HEK293 (cell line): ENCODE data around the gene HSPA4.

ENCODE experiments used
- CTCF ChIA-PET: fragments of 350-600 bp; formaldehyde crosslinking; extraction: SDS; loops from one replicate; lab custom pipeline; 2021; ENCODE audit warnings: antibody characterized with exemption; lab: Yijun Ruan, JAX
- POLR2A ChIA-PET: fragments of 300-600 bp; formaldehyde crosslinking; extraction: SDS; loops from one replicate; lab custom pipeline; 2020; ENCODE audit warnings: antibody characterized with exemption, inconsistent platforms; lab: Yijun Ruan, JAX
- H3K27ac ChIP-seq: fragments of 200-500 bp; sonication (Bioruptor generic); 2 replicates; pipeline ENCODE4 v1.5.1; 2014; ENCODE audit warnings: low read depth, low read length, control low read depth, inconsistent platforms; ENCODE audit errors: extremely low read depth
- H3K36me3 ChIP-seq, 2 experiments: fragments of 200-500 bp in 1 of 2; sonication (Bioruptor generic) in 1 of 2; 1 replicate in 1 of 2; 2 replicates in 1 of 2; pipeline ENCODE4 v1.5.1; 2014 to 2017; ENCODE audit warnings: inconsistent platforms in 2 of 2, low read length in 2 of 2; ENCODE audit not compliant: control insufficient read depth in 2 of 2, insufficient read depth in 1 of 2
- H3K4me1 ChIP-seq: fragments of 200-500 bp; sonication (Bioruptor generic); 2 replicates; pipeline ENCODE4 v1.5.1; 2014; ENCODE audit warnings: mild to moderate bottlenecking, low read length, inconsistent platforms; ENCODE audit not compliant: control insufficient read depth, insufficient read depth
- H3K4me3 ChIP-seq: 2 replicates; pipeline ENCODE4 v1.5.1; 2011; ENCODE audit warnings: low read depth, mild to moderate bottlenecking, control low read depth, low read length, moderate library complexity
- H3K9me3 ChIP-seq: fragments of 200-500 bp; sonication (Bioruptor generic); 2 replicates; pipeline ENCODE4 v1.5.1; 2014; ENCODE audit warnings: low read depth, low read length, inconsistent platforms; ENCODE audit not compliant: control insufficient read depth, insufficient read depth
- HOXD13 ChIP-seq: sonication (generic); formaldehyde crosslinking; IDR thresholded peaks from 2 replicates; pipeline ENCODE4 v1.8.0; 2022; ENCODE audit warnings: missing genetic modification reagents, borderline replicate concordance
- ZFHX2 ChIP-seq: fragments of 450-650 bp; formaldehyde crosslinking; conservative IDR thresholded peaks from 2 replicates; pipeline ENCODE4 v1.5.1; 2016; ENCODE audit warnings: missing biosample characterization, missing genetic modification characterization
- ZFP3 ChIP-seq: fragments of 450-650 bp; formaldehyde crosslinking; IDR thresholded peaks from 2 replicates; pipeline ENCODE4 v1.5.1; 2016; ENCODE audit warnings: low read depth, missing biosample characterization, missing genetic modification characterization
- ZNF121 ChIP-seq: fragments of 450-650 bp; formaldehyde crosslinking; IDR thresholded peaks from 2 replicates; pipeline ENCODE4 v1.5.1; 2016; ENCODE audit warnings: missing biosample characterization, missing genetic modification characterization
- ZNF155 ChIP-seq: fragments of 450-650 bp; formaldehyde crosslinking; IDR thresholded peaks from 2 replicates; pipeline ENCODE4 v1.5.1; 2016; ENCODE audit warnings: missing biosample characterization, missing genetic modification characterization
- ZNF223 ChIP-seq: fragments of 450-650 bp; formaldehyde crosslinking; IDR thresholded peaks from 2 replicates; pipeline ENCODE4 v1.5.1; 2016; ENCODE audit warnings: missing biosample characterization, missing genetic modification characterization
- ZNF23 ChIP-seq: fragments of 450-650 bp; formaldehyde crosslinking; IDR thresholded peaks from 2 replicates; pipeline ENCODE4 v1.5.1; 2016; ENCODE audit warnings: missing biosample characterization, missing genetic modification characterization, borderline replicate concordance
- ZNF48 ChIP-seq: fragments of 450-650 bp; formaldehyde crosslinking; IDR thresholded peaks from 2 replicates; pipeline ENCODE4 v1.5.1; 2016; ENCODE audit warnings: missing biosample characterization, missing genetic modification characterization
- ZNF514 ChIP-seq: fragments of 450-650 bp; formaldehyde crosslinking; IDR thresholded peaks from 2 replicates; pipeline ENCODE4 v1.5.1; 2016; ENCODE audit warnings: missing biosample characterization, missing genetic modification characterization
- ZNF521 ChIP-seq: fragments of 450-650 bp; formaldehyde crosslinking; IDR thresholded peaks from 2 replicates; pipeline ENCODE4 v1.5.1; 2017; ENCODE audit warnings: missing biosample characterization, mild to moderate bottlenecking, missing genetic modification characterization
- ZNF585B ChIP-seq: fragments of 450-650 bp; formaldehyde crosslinking; IDR thresholded peaks from 2 replicates; pipeline ENCODE4 v1.5.1; 2016; ENCODE audit warnings: missing biosample characterization, missing genetic modification characterization
- ZNF791 ChIP-seq: fragments of 450-650 bp; formaldehyde crosslinking; IDR thresholded peaks from 2 replicates; pipeline ENCODE4 v1.5.1; 2016; ENCODE audit warnings: missing biosample characterization, missing genetic modification characterization
- ZNF830 ChIP-seq: fragments of 450-650 bp; IDR thresholded peaks from 2 replicates; pipeline ENCODE4 v1.5.0; 2018; ENCODE audit warnings: missing biosample characterization, missing genetic modification characterization, low read depth, mild to moderate bottlenecking, moderate library complexity
- TF ChIP-seq, protein P1 (sequence below): fragments of 450-650 bp; formaldehyde crosslinking; IDR thresholded peaks from 2 replicates; pipeline ENCODE4 v1.5.1; 2017; ENCODE audit warnings: missing biosample characterization, missing genetic modification characterization
- TF ChIP-seq, protein P2 (sequence below): fragments of 450-650 bp; formaldehyde crosslinking; IDR thresholded peaks from 2 replicates; pipeline ENCODE4 v1.5.1; 2016; ENCODE audit warnings: missing biosample characterization, missing genetic modification characterization
- TF ChIP-seq, protein P3 (sequence below): fragments of 450-650 bp; formaldehyde crosslinking; IDR thresholded peaks from 2 replicates; pipeline ENCODE4 v1.5.1; 2016; ENCODE audit warnings: missing biosample characterization, missing genetic modification characterization
- TF ChIP-seq, protein P4 (sequence below): fragments of 450-650 bp; formaldehyde crosslinking; IDR thresholded peaks from 2 replicates; pipeline ENCODE4 v1.5.1; 2016; ENCODE audit warnings: missing biosample characterization, missing genetic modification characterization

Gene HSPA4

DNA sequence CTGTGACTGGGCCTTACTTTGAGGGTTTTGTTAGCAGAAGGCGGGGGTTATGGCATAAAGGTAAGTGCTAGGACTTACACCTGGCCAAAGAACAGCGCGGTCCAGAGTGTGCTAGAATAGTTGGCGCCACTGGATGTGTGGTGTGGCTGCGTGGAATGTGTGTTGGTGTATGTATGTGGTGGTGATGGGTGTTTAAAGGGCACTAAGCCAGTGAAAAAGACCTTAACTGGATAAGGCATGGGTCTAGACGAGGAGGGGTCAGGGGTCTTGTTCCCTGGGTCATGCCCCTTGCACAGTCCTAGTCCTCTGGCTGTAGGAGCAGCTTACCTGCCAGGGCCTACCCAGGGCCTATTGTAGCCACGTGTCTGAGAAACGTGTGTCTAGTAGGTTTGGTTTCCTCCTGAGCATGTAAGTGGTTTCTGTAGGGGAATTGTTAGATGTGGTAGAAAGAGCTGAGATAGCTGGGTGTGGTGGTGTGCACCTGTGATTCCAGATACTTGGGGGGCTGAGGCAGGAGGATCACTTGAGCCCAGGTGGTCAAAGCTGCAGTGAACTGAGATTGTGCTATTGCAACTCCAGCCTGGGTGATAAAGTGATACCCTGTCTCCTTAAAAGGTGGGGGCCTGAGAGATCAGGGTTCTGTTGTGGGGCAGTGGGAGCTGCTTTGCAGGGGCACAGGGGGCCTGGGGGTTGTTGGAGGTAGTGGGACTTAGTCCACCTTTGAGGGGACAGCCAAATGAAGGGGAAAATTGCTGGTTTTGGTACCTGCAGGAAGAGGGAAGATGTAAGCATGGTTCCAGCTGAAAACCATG lies 55.2 kb downstream of the HSPA4 start:
- no peak overlapping the region for H3K4me3 ChIP-seq
- H3K4me1 ChIP-seq, result no peaks in the 10 kb centered on the region
- no peaks in the 10 kb centered on the region for H3K9me3 ChIP-seq
- no peak overlapping the region for H3K27ac ChIP-seq
- ChIA-PET POLR2A (no interaction called here), CTCF (no interaction called here)
- H3K36me3 ChIP-seq, result peaks cover 24 to 47% of the 10 kb centered on the region in 2 experiments
- TF ChIP-seq ZNF23 (no peak), ZNF791 (tag by site-specific recombination) (no peak), ZNF121 (tag by site-specific recombination) (no peak), ZNF223 (tag by site-specific recombination) (no peak), ZNF514 (tag by site-specific recombination) (no peak), ZFHX2 (tag by site-specific recombination) (no peak), HOXD13 (no peak), ZNF585B (tag by site-specific recombination) (no peak), ZNF521 (no peak), ZNF48 (tag by site-specific recombination) (no peak), ZFP3 (tag by site-specific recombination) (no peak)
- TF ChIP-seq, protein P1, sequence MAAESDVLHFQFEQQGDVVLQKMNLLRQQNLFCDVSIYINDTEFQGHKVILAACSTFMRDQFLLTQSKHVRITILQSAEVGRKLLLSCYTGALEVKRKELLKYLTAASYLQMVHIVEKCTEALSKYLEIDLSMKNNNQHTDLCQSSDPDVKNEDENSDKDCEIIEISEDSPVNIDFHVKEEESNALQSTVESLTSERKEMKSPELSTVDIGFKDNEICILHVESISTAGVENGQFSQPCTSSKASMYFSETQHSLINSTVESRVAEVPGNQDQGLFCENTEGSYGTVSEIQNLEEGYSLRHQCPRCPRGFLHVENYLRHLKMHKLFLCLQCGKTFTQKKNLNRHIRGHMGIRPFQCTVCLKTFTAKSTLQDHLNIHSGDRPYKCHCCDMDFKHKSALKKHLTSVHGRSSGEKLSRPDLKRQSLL, result no peak
- TF ChIP-seq, protein P2, sequence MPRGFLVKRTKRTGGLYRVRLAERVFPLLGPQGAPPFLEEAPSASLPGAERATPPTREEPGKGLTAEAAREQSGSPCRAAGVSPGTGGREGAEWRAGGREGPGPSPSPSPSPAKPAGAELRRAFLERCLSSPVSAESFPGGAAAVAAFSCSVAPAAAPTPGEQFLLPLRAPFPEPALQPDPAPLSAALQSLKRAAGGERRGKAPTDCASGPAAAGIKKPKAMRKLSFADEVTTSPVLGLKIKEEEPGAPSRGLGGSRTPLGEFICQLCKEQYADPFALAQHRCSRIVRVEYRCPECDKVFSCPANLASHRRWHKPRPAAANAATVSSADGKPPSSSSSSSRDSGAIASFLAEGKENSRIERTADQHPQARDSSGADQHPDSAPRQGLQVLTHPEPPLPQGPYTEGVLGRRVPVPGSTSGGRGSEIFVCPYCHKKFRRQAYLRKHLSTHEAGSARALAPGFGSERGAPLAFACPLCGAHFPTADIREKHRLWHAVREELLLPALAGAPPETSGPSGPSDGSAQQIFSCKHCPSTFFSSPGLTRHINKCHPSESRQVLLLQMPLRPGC, result no peak
- TF ChIP-seq, protein P3, sequence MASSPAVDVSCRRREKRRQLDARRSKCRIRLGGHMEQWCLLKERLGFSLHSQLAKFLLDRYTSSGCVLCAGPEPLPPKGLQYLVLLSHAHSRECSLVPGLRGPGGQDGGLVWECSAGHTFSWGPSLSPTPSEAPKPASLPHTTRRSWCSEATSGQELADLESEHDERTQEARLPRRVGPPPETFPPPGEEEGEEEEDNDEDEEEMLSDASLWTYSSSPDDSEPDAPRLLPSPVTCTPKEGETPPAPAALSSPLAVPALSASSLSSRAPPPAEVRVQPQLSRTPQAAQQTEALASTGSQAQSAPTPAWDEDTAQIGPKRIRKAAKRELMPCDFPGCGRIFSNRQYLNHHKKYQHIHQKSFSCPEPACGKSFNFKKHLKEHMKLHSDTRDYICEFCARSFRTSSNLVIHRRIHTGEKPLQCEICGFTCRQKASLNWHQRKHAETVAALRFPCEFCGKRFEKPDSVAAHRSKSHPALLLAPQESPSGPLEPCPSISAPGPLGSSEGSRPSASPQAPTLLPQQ (tag by site-specific recombination), result no peak
- TF ChIP-seq, all 188 proteins: peak for 0

DNA sequence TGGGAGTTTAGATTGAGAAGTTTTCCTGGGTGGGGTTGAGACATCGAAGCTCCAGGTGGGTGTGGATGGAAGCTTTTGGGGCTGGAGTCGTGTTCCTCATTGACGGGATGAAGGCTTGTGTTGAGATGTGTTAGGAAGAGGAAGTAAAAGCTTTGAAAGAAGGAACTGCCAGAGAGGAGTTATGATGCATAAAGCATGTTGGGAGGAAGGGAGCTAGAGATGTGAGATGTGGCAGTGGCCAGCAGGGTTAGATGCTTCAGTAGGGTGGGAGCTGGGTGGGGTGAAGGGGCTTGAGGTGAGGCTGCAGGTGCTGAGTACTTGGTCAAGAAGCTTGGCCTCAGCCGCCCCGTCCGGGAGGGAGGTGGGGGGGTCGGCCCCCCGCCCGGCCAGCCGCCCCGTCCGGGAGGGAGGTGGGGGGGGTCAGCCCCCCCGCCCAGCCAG lies 56.7 kb downstream of the HSPA4 start:
- H3K4me3 ChIP-seq, result no peak overlapping the region
- peaks cover 11 to 32% of the 10 kb centered on the region in 2 experiments for H3K36me3 ChIP-seq
- no peaks in the 10 kb centered on the region for H3K9me3 ChIP-seq
- H3K4me1 ChIP-seq, result no peaks in the 10 kb centered on the region
- TF ChIP-seq ZNF830, result no peak
- POLR2A ChIA-PET, result no interaction called here
- CTCF ChIA-PET, result interaction anchor here (0.6 to 0.8 kb wide), 3 partner anchors 180 to 352 kb away, joined by 3 to 4 read pairs (median 3); no protein-coding TSS in a partner anchor
- no peak overlapping the region for H3K27ac ChIP-seq

DNA sequence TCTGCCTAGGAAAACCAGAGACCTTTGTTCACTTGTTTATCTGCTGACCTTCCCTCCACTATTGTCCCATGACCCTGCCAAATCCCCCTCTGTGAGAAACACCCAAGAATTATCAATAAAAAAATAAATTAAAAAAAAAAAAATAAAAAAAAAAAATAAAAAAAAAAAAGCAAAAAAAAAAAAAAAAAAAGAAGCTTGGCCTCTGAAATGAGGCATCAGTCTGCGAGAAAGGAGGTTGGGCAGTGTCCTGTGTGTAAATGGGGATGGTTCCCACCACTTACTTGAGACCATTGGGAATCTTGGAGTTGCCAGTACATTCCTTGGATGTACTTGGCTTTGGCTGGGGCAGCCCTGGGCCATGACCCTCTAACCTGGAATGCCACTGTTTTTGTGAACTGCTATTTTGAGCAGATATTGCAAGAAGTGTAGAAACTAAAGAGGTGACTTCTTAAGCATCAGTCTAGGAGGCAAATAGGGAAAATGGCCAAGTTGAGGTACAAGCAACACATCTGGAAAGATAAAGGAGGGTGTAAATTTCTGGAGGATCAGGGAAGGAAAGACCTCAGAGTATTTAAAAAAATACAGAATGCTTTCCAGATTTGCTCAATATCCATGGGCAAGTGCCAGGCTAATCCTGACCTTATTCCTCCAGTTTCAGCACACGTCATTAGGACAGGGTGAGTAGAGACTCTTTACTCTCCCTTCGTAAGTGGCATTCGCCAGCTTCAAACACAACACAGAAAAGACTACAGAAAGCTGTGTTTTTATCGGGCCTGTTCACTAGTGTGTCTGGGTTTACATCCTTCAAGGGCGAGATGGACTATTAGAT lies 58.1 kb downstream of the HSPA4 start:
- CTCF ChIA-PET, result interaction anchor here (0.7 to 5.2 kb wide), 14 partner anchors 10 to 835 kb away, joined by 3 to 98 read pairs (median 7); no protein-coding TSS in a partner anchor
- TF ChIP-seq, protein P4, sequence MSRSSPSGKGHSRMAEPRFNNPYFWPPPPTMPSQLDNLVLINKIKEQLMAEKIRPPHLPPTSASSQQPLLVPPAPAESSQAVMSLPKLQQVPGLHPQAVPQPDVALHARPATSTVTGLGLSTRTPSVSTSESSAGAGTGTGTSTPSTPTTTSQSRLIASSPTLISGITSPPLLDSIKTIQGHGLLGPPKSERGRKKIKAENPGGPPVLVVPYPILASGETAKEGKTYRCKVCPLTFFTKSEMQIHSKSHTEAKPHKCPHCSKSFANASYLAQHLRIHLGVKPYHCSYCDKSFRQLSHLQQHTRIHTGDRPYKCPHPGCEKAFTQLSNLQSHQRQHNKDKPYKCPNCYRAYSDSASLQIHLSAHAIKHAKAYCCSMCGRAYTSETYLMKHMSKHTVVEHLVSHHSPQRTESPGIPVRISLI (tag by site-specific recombination), result peak; percentile 97
- no peak for TF ChIP-seq ZNF155 (tag by site-specific recombination)
- Histone ChIP-seq H3K4me1 (no peaks in the 10 kb centered on the region), H3K27ac (no peak overlapping the region), H3K36me3 (peaks cover 0 to 18% of the 10 kb centered on the region in 2 experiments; a peak in 1 of 3 replicates), H3K4me3 (no peak overlapping the region), H3K9me3 (no peaks in the 10 kb centered on the region)
- POLR2A ChIA-PET, result interaction anchor here (0.6 kb wide), 2 partner anchors 53 to 280 kb away, joined by 3 to 4 read pairs; no protein-coding TSS in a partner anchor
